GM18511 (cell line): Measurements from ENCODE around the gene NHLRC1.

ENCODE experiments used
- ATAC-seq: cut with Tn5 transposase; IDR thresholded peaks from one replicate; pipeline ENCODE4 v1.9.1; 2021; ENCODE audit warnings: mild to moderate bottlenecking, moderate library complexity; ENCODE audit not compliant: unreplicated experiment

NHLRC1 gene

DNA sequence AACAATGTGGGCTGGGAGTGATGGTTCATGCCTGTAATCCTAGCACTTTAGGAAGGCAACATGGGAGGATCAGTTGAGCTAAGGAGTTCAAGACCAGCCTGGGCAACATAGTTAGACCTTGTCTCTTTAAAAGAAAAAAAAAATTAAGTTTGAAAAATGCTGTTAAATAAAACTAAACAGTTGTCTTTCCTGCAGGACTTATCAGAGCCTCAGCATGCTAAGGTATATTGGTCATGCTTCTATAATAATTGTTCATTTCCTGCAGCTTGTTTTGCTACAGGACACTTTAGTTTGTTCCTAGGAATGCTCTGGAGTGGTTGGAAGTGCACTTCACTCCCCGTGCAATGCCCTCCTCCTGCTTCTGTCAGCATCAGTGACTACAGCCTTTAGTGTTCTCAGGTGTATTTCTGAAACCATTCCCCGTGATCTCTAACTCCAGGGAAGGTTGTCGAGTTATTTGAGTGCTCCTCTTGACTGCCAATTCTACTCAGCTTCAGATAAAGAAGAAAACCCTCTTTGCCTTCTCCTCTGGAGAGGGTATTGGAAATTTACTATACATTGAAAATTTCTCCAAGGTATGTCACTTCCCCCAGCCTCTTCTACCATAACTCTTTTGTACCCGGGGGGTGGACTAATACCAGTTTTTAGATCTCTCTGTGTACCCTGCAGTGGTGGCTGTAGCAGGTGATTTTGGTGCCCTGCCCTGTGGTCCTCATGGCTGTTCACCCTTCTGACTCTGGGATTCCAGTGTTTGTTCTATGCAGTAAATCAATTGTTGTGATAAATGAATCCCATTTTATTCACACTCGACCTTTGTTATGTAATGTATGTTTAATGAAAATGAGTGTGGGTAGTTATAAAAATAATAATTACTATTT lies 33.8 kb downstream of the NHLRC1 start:
- ATAC-seq, result no peak

DNA sequence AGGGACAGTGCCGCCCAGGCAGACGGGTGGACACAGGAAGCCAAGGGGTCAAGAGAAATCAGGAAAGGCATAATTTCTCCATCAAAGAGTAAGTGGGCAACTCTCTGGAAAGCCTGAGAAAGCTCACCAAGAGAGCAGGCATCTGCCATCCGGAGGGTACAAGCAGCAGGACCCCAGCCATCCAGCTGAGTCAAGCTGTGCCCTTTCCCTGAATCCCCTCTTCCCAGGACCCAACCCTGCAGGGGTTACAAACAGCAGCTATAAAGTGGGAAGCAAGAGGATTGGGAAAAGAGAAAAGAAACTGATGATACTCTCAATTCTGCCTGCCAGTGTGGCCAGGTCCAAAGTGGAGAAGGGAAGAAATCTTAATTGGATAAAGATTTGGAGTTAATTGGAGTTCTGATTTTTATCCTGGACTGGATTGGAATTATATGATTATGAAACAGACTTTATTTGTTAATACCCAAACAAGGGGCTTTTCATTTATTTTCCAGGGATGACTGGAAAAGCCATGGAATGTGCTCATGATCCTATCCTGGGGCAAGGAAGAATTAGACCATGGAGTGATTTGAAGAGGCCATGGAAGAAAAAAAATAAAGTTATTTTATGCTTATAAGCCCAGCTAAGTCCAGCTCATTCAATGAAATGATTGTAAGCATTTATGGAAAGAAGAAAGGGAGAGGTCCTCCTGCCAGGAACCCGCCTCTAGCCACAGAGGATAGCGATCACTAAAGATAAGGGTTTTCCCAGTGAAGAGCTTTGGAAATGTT lies 34.9 kb downstream of the NHLRC1 start:
- ATAC-seq, result no peak

DNA sequence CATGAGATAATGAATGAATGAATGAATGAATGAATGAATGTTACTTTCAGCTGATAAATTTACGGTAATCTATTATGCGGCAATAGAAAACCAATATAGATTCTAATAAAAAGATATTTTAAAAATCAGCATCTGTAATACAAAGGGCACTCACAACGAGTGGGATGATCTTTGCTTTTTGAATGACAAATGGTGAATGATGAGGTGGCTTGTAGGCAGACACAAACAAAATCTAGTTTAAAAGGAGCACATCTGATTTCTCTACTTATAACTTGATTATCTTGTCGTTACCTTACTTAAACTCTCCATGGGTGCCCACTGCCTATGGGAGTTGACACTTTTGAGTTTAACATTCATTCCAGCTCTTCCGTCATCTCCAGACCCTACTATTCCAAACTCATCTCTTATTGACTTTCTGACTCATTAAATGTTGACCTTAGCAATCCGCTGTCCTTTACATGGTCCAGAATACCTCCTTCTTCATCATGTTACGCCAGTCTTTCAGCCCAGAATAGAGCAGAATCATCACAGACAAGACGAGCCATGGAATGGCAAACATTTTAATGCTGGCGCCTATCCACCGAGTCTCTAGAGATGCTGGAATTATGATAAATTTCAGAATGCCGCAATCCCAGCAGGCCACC lies 41.3 kb downstream of the NHLRC1 start:
- ATAC-seq, result no peak

DNA sequence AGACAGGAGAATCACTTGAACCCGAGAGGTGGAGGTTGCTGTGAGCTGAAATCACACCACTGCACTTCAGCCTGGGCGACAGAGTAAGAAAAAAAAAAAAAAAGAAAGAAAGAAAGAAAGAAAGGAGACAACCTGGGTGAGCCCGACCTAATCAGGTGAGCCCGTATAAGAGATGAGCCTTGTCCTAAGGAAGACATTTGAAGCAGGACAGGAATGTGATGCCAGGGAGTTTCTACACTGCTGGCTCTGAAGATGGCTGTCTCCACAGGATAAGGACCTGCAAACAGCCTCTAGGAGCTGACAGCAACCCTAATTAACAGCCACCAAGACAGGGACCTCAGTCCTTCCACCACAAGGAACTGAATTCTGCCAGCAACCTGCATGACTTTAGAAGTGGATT lies 41.9 kb downstream of the NHLRC1 start:
- no peak for ATAC-seq

DNA sequence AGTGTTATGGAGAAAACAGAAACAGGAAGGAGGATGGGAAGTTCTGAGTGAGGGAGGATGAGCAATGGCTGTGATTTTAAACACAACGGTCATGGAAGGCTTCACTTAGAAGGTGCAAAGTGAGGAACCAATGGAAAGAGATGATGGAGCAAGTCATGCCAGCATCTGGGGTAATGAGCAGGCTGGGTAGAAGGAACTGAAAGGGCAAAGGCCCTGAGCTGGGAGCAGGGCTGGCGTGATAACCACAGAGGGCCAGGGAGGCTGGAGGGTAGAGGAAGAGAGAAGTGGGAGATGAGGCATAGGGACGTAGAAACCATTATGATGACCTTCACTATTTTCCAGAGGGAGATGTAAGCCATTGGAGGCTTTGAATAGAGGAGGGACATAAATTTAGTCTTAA lies 43.6 kb downstream of the NHLRC1 start:
- ATAC-seq, result no peak

DNA sequence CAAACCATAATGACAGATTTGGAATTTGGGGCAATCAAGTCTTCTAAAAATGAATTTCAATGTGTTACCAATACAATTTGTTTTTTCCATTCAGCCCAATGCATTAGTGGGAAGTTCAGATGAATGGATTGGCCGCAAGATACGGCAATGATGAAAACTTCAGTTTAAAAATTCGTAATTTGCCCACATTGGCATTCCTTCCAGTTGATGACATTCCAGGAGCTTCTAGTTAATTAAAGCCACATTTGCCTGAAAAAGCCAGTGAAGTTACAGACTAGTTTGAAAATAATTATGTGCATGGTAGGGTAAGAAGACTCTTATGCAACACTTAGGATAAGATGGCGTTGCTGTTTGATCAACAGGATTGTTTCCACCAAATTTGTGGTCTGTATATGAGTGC lies 46.2 kb downstream of the NHLRC1 start:
- ATAC-seq, result no peak

DNA sequence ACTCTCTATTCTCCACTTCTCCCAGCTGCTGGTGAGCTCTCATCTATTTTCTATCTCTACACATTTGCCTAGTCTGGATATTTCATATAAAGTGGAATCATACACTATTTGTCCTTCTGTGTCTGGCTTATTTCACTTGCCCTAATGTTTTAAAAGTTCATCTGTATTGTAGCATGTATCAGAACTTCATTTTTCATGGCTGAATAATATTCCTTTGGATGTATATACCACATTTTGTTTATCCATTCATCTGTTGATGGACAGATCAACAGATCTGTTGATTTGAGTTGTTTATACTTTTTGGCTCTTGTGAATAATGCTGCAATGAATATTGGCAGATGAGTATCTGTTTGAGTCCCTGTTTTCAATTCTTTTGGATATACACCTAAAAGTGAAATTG lies 49.6 kb downstream of the NHLRC1 start:
- no peak for ATAC-seq

DNA sequence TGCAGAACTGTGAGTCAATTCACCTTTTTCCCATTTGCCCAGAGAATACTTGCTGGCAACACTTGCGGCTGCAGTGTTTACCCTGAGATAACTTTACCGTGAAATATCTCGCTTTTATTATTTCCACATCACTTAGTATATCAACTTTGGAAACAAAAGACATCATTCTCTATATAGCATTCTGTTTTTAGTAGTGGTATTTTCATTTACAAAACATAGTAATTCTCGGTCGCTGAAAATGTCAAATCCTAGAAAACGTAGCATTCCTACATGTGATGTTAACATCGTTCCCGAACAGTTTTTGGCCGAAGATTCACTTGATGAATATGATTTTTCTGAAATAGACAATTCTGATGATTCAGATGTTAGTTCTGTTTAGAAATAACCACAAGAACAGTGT lies 52.0 kb downstream of the NHLRC1 start:
- ATAC-seq, result no peak
